Immature natural killer cell (primary cell): ENCODE data around the gene KLHL8. TPM values are rescaled to one million over a fixed set of nuclear protein-coding genes. Genes with fewer than 3 reads are reported as not detected.

Source experiments
- DNase-seq, 3 donors: peaks; one replicate each; pipeline ENCODE4 v3.0.0; 2022; ENCODE audit warnings: mixed read lengths in 1 of 3
- H3K27ac Mint-ChIP-seq, 6 donors: one replicate each; pipeline ENCODE4 v1.8.0; 2020; ENCODE audit warnings: mixed read lengths in 6 of 6, mild to moderate bottlenecking in 5 of 6, inconsistent platforms in 4 of 6, moderate library complexity in 3 of 6
- H3K27me3 Mint-ChIP-seq, 3 donors: one replicate each; pipeline ENCODE4 v1.8.0; 2020 to 2021; ENCODE audit warnings: low read depth in 3 of 3, mild to moderate bottlenecking in 3 of 3, mixed read lengths in 3 of 3, moderate library complexity in 3 of 3, inconsistent platforms in 1 of 3
- H3K36me3 Mint-ChIP-seq, 3 donors: one replicate each; pipeline ENCODE4 v1.8.0; 2020; ENCODE audit warnings: mixed read lengths in 3 of 3, inconsistent platforms in 2 of 3, mild to moderate bottlenecking in 2 of 3
- H3K4me1 Mint-ChIP-seq, 2 donors: one replicate each; pipeline ENCODE4 v1.8.0; 2020; ENCODE audit warnings: inconsistent platforms in 2 of 2, mild to moderate bottlenecking in 2 of 2, mixed read lengths in 2 of 2, moderate library complexity in 1 of 2
- H3K4me3 Mint-ChIP-seq, 5 donors: one replicate each; pipeline ENCODE4 v1.8.0; 2020; ENCODE audit warnings: mild to moderate bottlenecking in 5 of 5, mixed read lengths in 5 of 5, inconsistent platforms in 3 of 5, moderate library complexity in 3 of 5
- H3K9me3 Mint-ChIP-seq, 6 donors: one replicate each; pipeline ENCODE4 v1.8.0; 2020; ENCODE audit warnings: mild to moderate bottlenecking in 6 of 6, mixed read lengths in 6 of 6, inconsistent platforms in 4 of 6, moderate library complexity in 3 of 6
- polyA plus RNA-seq, 3 donors: library from polyadenylated mRNA; unstranded; fragments of 300-500 nt; fragmentation: Illumina TruSeq; gene quantifications; one replicate each; pipeline ENCODE4 v1.2.3, GENCODE V29; 2021

Gene KLHL8
- polyA plus RNA-seq, 3 donors from 2014 or later, result 9.0 to 11.1 (median 10.3) TPM

GRCh38 chr4:87120010-87120409, 100.4 kb downstream of the KLHL8 start:
- H3K4me1 Mint-ChIP-seq, result peaks cover 10 to 27% of the 10 kb centered on the region in 2 donors
- no peak for DNase-seq
- H3K36me3 Mint-ChIP-seq, result peaks cover 7 to 38% (median 17%) of the 10 kb centered on the region in 3 donors
- peaks cover 0 to 6% (median 0%) of the 10 kb centered on the region in 3 donors for H3K27me3 Mint-ChIP-seq
- no peak overlapping the region for H3K4me3 Mint-ChIP-seq
- H3K9me3 Mint-ChIP-seq, result no peaks in the 10 kb centered on the region
- H3K27ac Mint-ChIP-seq, result peak overlapping the region in 3 of 6 donors; percentile 19 to 49 (median 36)

DNA sequence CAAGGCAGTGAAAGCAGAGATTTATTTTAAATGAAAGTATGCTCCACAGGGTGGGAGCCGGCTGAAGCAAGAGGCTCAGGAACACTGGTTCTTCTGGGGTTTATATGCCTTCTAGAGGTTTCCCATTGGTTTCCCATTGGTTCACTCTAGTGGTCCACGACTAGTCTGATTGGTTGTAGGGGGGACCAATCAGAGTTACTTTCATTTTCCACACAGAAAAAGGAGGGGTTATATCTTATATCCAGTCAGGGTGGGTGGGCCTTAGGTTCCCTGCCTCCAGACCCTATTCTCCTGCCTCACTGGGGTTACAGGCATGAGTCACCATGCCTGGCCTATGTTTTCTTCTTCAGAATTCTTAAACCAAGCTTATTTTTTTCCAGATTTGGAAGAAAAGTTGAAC, 101.6 kb downstream of the KLHL8 start:
- Mint-ChIP-seq H3K36me3 (peaks cover 3 to 37% (median 15%) of the 10 kb centered on the region in 3 donors), H3K27ac (peak overlapping the region in 1 of 6 donors; percentile 16), H3K4me1 (peaks cover 10 to 28% of the 10 kb centered on the region in 2 donors), H3K4me3 (no peak overlapping the region), H3K9me3 (no peaks in the 10 kb centered on the region), H3K27me3 (peaks cover 0 to 6% (median 0%) of the 10 kb centered on the region in 3 donors)
- no peak for DNase-seq

- peaks cover 0 to 6% (median 0%) of the 10 kb centered on the region in 3 donors for H3K27me3 Mint-ChIP-seq
- peak overlapping the region in 1 of 6 donors; percentile 28 for H3K27ac Mint-ChIP-seq
- H3K36me3 Mint-ChIP-seq, result peaks cover 3 to 40% (median 15%) of the 10 kb centered on the region in 3 donors
- no peak for DNase-seq
- no peak overlapping the region for H3K4me3 Mint-ChIP-seq
- H3K4me1 Mint-ChIP-seq, result peaks cover 10 to 32% of the 10 kb centered on the region in 2 donors
- no peaks in the 10 kb centered on the region for H3K9me3 Mint-ChIP-seq
Observed at GRCh38 chr4:87118421-87118820, 102.0 kb downstream of the KLHL8 start.

DNA sequence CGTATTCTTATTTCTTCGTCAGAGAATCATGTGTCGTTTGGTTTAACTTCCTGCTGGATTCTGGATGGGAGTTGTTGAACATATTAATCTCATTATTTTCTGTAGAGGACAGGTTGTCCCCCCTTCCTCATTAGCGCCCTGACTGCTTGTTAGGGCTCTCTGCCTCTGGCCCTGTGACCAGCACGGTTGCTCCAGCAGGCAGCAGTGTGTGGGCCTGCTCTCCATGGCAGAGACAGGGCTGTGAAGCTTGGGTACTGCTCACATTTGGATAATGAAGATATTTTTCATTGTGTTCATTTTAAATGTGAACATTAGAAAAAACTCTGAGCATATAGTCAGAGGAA, 102.7 kb downstream of the KLHL8 start:
- Mint-ChIP-seq H3K36me3 (peaks cover 3 to 41% (median 15%) of the 10 kb centered on the region in 3 donors), H3K9me3 (no peaks in the 10 kb centered on the region), H3K27ac (peak overlapping the region in 2 of 6 donors; percentile 20 to 29), H3K4me3 (no peak overlapping the region), H3K4me1 (peaks cover 12 to 36% of the 10 kb centered on the region in 2 donors), H3K27me3 (peaks cover 0 to 6% (median 0%) of the 10 kb centered on the region in 3 donors)
- DNase-seq, result no peak

- H3K27ac Mint-ChIP-seq, result peak overlapping the region in 2 of 6 donors; percentile 29 to 49
Observed at GRCh38 chr4:87117051-87117731, 103.2 kb downstream of the KLHL8 start.

DNA sequence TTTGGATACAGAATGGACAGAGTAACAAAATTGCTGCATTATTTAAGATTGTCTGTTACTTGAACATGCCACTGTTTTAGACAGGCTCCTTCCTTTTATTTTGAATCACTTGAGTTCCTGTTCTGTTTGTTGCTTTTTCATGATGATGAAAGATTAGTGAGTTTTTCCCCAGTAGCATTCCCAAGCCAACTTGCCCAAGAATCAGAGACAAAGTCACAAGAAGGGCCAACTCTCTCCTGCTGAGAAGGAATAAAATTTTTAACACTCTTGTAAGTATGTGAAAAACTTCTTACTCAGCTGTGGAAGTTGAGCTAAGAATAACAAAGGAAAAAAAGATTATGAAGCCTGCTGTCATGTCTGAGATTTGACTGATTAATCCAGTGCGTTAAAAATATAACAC, 104.2 kb downstream of the KLHL8 start:
- Mint-ChIP-seq H3K36me3 (peaks cover 3 to 44% (median 15%) of the 10 kb centered on the region in 3 donors), H3K27ac (no peak overlapping the region), H3K27me3 (peaks cover 0 to 4% (median 0%) of the 10 kb centered on the region in 3 donors), H3K4me1 (peaks cover 22 to 33% of the 10 kb centered on the region in 2 donors), H3K4me3 (no peak overlapping the region), H3K9me3 (no peaks in the 10 kb centered on the region)
- DNase-seq, result no peak

More at GRCh38 chr4:87117051-87117731, 103.2 kb downstream of the KLHL8 start:
- peaks cover 3 to 38% (median 15%) of the 10 kb centered on the region in 3 donors for H3K36me3 Mint-ChIP-seq
- DNase-seq, result no peak
- no peaks in the 10 kb centered on the region for H3K9me3 Mint-ChIP-seq
- H3K4me1 Mint-ChIP-seq, result peaks cover 18 to 36% of the 10 kb centered on the region in 2 donors
- H3K27me3 Mint-ChIP-seq, result peaks cover 0 to 6% (median 0%) of the 10 kb centered on the region in 3 donors
- H3K4me3 Mint-ChIP-seq, result no peak overlapping the region

DNA sequence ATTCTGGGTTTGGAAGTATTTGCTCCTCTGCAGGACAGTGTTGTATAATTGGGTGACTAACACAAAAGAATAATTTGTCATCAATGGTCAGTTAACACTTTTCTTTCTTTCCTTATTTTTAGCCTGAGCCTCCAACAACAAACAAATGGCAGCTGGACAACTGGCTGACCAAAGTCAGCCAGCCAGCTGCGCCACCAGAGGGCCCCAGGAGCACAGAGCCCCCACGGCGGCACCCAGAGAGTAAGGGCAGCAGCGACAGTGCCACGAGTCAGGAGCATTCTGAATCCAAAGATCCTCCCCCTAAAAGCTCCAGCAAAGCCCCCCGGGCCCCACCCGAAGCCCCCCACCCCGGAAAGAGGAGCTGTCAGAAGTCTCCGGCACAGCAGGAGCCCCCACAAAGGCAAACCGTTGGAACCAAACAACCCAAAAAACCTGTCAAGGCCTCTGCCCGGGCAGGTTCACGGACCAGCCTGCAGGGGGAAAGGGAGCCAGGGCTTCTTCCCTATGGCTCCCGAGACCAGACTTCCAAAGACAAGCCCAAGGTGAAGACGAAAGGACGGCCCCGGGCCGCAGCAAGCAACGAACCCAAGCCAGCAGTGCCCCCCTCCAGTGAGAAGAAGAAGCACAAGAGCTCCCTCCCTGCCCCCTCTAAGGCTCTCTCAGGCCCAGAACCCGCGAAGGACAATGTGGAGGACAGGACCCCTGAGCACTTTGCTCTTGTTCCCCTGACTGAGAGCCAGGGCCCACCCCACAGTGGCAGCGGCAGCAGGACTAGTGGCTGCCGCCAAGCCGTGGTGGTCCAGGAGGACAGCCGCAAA, 106.0 kb downstream of the KLHL8 start:
- Mint-ChIP-seq H3K27ac (no peak overlapping the region), H3K36me3 (peaks cover 0 to 34% (median 15%) of the 10 kb centered on the region in 3 donors), H3K27me3 (peaks cover 0 to 1% (median 0%) of the 10 kb centered on the region in 3 donors)

GRCh38 chr4:87112063-87112462, 108.4 kb downstream of the KLHL8 start:
- Mint-ChIP-seq H3K27ac (peak overlapping the region; percentile 13 to 84 (median 74)), H3K27me3 (peaks cover 0 to 1% (median 0%) of the 10 kb centered on the region in 3 donors), H3K4me3 (peak overlapping the region in 3 of 5 donors; percentile 26 to 46 (median 34)), H3K4me1 (peaks cover 16 to 21% of the 10 kb centered on the region in 2 donors), H3K36me3 (peaks cover 10 to 51% (median 15%) of the 10 kb centered on the region in 3 donors), H3K9me3 (no peaks in the 10 kb centered on the region)
- DNase-seq, result no peak

More for the DNA sequence above, 106.0 kb downstream of the KLHL8 start:
- DNase-seq, result no peak
- Mint-ChIP-seq H3K4me1 (peaks cover 18 to 21% of the 10 kb centered on the region in 2 donors), H3K9me3 (no peaks in the 10 kb centered on the region), H3K4me3 (no peak overlapping the region)

Other genes starting within 250 kb of the KLHL8 start
- under 1 TPM in 1 of 3 donors, not detected in 2; 0.10 TPM for gene HSD17B13, start 102.3 kb upstream of the KLHL8 start, polyA plus RNA-seq
- 100 to 1,000 TPM in 2 of 3 donors, 10 to 100 TPM in 1; 81.6 to 112 (median 105) TPM for gene HSD17B11, start 170.6 kb upstream of the KLHL8 start, polyA plus RNA-seq
- gene NUDT9, start 202.0 kb upstream of the KLHL8 start, polyA plus RNA-seq, result 10 to 100 TPM; 15.7 to 20.1 (median 15.7) TPM